ENCODE measurements around the gene GDPD3.

GDPD3 gene

DNA sequence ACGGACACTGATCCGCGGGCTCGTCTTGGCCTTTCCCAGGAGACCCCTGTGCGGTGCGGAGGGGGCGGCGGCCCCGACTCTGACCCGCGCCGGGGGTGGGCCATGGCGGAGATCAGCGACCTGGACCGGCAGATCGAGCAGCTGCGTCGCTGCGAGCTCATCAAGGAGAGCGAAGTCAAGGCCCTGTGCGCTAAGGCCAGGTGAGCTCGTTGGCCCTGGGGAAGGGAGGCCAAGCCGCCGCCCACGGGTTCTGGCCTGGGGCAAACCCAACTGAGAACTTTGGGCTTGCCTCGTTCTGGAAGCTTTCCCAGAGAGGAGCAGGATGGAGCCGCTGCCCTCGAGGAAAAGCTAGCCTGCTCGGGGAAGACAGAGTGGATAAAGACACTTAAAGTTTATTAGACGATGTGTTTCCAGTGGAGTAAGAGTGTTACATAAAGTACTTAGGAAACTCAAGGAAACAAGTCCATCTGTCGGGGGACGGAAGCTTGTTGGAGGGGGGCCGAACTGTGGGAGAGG lies 37.0 kb downstream of the GDPD3 start:
- peak overlapping the region; percentile 90 for H3K4me3 ChIP-seq (ENCODE audit: low read length)
- TF ChIP-seq CTCF (IDR thresholded peaks at IDR 0.05; ENCODE audit: insufficient read depth, low read depth, low read length, missing control alignments): no peak
- DNase-seq (ENCODE audit: low read depth): no peak

GRCh38 chr16:30075503-30076275 lies 37.6 kb downstream of the GDPD3 start, which contains the start of gene PPP4C:
PPP4C (plus strand) TSS chr16:30075994; CDS start chr16:30076378, 384 bp downstream.
- peak; percentile 91 for DNase-seq (ENCODE audit: low read depth)
- TF ChIP-seq CTCF (IDR thresholded peaks at IDR 0.05; ENCODE audit: insufficient read depth, low read depth, low read length, missing control alignments): no peak
- peak within 1 kb of the TSS; percentile 90 for H3K4me3 ChIP-seq (ENCODE audit: low read length)

DNA sequence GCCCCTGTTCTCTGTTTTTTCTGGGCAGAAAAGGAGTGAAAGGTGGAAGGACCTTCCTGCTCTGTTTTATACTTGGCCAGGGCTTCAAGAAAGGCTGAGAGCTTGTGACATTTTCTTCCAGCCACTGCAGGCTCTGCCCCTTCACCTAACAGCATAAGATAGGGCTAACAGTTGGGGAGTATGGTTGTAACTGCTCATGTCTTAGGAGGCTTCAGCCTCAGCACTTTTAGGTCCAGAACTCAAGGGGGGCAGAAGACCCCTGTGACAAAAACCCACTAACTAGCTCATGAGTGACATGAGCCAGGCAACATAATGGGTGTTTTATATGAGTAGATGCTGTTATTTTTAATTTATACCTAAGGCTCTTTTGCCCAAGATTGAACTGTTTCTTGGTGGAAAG lies 42.8 kb downstream of the GDPD3 start:
- H3K4me3 ChIP-seq (ENCODE audit: low read length): no peak overlapping the region
- no peak for TF ChIP-seq CTCF (IDR thresholded peaks at IDR 0.05; ENCODE audit: insufficient read depth, low read depth, low read length, missing control alignments)
- DNase-seq (ENCODE audit: low read depth): no peak

DNA sequence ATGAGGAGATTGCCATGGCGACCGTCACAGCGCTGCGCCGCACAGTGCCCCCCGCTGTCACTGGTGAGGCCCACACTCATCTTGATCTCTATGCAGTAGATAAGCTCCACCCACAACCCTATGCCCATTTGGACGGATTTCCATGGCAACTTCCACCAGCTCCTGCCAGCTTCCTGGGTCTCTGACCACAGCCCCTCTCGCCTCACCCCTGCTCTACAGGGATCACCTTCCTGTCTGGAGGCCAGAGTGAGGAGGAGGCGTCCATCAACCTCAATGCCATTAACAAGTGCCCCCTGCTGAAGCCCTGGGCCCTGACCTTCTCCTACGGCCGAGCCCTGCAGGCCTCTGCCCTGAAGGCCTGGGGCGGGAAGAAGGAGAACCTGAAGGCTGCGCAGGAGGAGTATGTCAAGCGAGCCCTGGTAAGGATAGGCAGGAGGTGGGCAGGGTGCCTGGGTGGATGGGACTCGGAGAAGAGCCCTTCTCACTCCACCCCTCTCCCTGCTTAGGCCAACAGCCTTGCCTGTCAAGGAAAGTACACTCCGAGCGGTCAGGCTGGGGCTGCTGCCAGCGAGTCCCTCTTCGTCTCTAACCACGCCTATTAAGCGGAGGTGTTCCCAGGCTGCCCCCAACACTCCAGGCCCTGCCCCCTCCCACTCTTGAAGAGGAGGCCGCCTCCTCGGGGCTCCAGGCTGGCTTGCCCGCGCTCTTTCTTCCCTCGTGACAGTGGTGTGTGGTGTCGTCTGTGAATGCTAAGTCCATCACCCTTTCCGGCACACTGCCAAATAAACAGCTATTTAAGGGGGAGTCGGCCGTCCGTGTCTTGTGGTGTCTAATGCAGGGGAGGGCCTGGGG lies 43.5 kb downstream of the GDPD3 start:
- no peak for TF ChIP-seq CTCF (IDR thresholded peaks at IDR 0.05; ENCODE audit: insufficient read depth, low read depth, low read length, missing control alignments)
- H3K4me3 ChIP-seq (ENCODE audit: low read length): no peak overlapping the region
- no peak for DNase-seq (ENCODE audit: low read depth)

DNA sequence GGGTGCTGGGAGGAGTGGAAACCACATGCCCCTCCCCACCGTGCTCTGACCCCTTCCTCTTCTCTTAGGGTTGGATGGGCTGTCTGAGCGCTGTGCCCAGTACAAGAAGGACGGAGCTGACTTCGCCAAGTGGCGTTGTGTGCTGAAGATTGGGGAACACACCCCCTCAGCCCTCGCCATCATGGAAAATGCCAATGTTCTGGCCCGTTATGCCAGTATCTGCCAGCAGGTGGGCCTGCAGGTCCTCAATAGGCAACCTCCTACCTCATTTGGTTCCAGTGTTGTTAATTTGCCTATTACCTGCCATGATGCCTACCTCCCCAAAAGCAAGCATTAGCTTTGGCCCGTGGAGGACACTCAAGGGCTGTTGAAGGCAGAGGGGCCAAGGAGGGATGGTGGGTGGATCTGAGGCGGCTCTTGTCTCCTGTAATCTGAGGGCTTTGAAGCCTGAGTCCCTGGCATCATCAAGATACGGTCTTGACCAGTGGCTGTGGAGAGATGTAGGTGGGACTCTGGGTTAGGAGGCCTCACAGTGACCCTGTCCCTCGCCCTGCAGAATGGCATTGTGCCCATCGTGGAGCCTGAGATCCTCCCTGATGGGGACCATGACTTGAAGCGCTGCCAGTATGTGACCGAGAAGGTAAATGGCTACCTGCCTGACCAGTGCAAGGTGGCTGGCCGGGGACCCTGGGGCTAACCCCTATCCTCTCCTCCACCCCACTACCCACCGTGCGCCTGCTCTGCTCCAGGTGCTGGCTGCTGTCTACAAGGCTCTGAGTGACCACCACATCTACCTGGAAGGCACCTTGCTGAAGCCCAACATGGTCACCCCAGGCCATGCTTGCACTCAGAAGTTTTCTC lies 44.4 kb downstream of the GDPD3 start:
- peak; percentile 64 for TF ChIP-seq CTCF (IDR thresholded peaks at IDR 0.05; ENCODE audit: insufficient read depth, low read depth, low read length, missing control alignments)
- no peak overlapping the region for H3K4me3 ChIP-seq (ENCODE audit: low read length)
- DNase-seq (ENCODE audit: low read depth): peak; percentile 62

- TF ChIP-seq CTCF (IDR thresholded peaks at IDR 0.05; ENCODE audit: insufficient read depth, low read depth, low read length, missing control alignments): no peak
- no peak overlapping the region for H3K4me3 ChIP-seq (ENCODE audit: low read length)
- DNase-seq (ENCODE audit: low read depth): no peak
Measured at GRCh38 chr16:30068333-30068732, 45.0 kb downstream of the GDPD3 start.
